Naive B cell (primary cell): ENCODE measurements around the gene BIVM. TPM values are rescaled to one million over a fixed set of nuclear protein-coding genes. Genes with fewer than 3 reads are reported as not detected.

Experiments used
- ATAC-seq, 2 donors: fragments of 150-1000 bp; cut with Tn5 transposase; 2 replicates each; pipeline ENCODE4 v1.10.0; 2021; ENCODE audit warnings: low read depth in 2 of 2, mild to moderate bottlenecking in 2 of 2, moderate library complexity in 2 of 2
- DNase-seq: peaks from one replicate; pipeline ENCODE4 v3.0.0; 2022
- H3K27ac Mint-ChIP-seq, 6 donors: one replicate each; pipeline ENCODE4 v1.8.0; 2020 to 2022; ENCODE audit warnings: mild to moderate bottlenecking in 6 of 6, mixed read lengths in 6 of 6, moderate library complexity in 5 of 6, inconsistent platforms in 2 of 6
- H3K27me3 Mint-ChIP-seq, 3 donors: one replicate each; pipeline ENCODE4 v1.8.0; 2021 to 2022; ENCODE audit warnings: mixed read lengths in 3 of 3, mild to moderate bottlenecking in 1 of 3
- H3K36me3 Mint-ChIP-seq, 2 donors: one replicate each; pipeline ENCODE4 v1.8.0; 2020 to 2022; ENCODE audit warnings: mixed read lengths in 2 of 2, inconsistent platforms in 1 of 2, mild to moderate bottlenecking in 1 of 2
- H3K4me1 Mint-ChIP-seq, 3 donors: one replicate each; pipeline ENCODE4 v1.8.0; 2020 to 2022; ENCODE audit warnings: mixed read lengths in 3 of 3, inconsistent platforms in 1 of 3, mild to moderate bottlenecking in 1 of 3, moderate library complexity in 1 of 3
- H3K4me3 Mint-ChIP-seq, 8 donors: one replicate each; pipeline ENCODE4 v1.8.0; 2020 to 2022; ENCODE audit warnings: mild to moderate bottlenecking in 8 of 8, mixed read lengths in 8 of 8, moderate library complexity in 8 of 8, inconsistent platforms in 2 of 8
- H3K9me3 Mint-ChIP-seq, 7 donors: one replicate each; pipeline ENCODE4 v1.8.0; 2020 to 2022; ENCODE audit warnings: mixed read lengths in 7 of 7, mild to moderate bottlenecking in 5 of 7, inconsistent platforms in 2 of 7, moderate library complexity in 1 of 7
- polyA plus RNA-seq, 6 donors: library from polyadenylated mRNA; unstranded; fragments of 300-500 nt; fragmentation: Illumina TruSeq; gene quantifications; one replicate each; pipeline ENCODE4 v1.2.3, GENCODE V29; 2021; ENCODE audit warnings: low read depth in 6 of 6

Gene BIVM
- polyA plus RNA-seq, 6 donors from 2014 or later: 2.2 to 7.5 (median 3.4) TPM

DNA sequence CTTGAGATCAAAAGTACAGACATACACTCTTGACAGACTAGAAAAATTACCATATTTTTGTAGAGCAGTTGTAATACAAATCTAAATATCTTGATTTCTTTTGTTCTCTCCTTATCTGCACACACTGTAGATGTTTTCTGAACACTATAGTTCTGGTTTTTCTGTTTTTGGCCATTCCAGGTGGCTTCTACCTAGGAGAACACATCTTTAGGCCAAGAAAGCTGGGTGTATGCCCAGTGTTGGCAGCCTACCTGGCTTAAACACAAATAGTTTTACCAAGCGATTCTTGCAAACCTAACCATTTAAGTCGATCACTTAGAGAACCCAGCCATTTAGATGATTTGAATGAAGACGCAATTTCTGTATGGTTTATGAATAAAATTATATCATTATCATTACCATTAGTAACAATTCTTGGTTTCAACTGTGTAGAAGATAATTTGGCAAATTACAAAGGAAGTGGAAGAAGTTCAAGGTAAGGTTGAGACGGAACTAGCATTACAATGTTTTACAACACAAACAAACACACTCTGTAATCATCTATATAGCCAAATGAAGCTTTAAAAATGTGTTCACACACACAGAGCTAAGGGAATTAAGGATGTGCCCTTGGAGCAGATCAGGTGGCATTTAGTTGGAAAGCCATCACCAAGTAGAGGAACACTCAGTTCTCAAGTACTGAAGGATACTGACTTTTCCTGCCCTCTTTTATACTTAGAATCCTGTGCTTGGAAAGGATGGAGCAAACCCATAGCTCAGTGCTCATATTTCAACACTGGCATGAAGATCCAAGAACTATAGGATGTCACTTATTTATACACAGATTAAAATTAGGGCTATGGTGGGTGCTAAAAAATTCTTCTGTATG, 83.1 kb downstream of the BIVM start:
- Mint-ChIP-seq H3K9me3 (no peaks in the 10 kb centered on the region), H3K27me3 (no peaks in the 10 kb centered on the region), H3K4me3 (no peak overlapping the region), H3K27ac (no peak overlapping the region), H3K4me1 (peaks cover 0 to 6% (median 0%) of the 10 kb centered on the region in 3 donors), H3K36me3 (peaks cover 0 to 5% of the 10 kb centered on the region in 2 donors)
- DNase-seq: no peak
- no peak for ATAC-seq

Other genes starting within 250 kb of the BIVM start
- gene TPP2, start 202.1 kb upstream of the BIVM start, polyA plus RNA-seq: 10 to 100 TPM; 11.8 to 29.0 (median 27.1) TPM
- gene METTL21C, start 104.1 kb upstream of the BIVM start, polyA plus RNA-seq: not detected
- gene TEX30, start 25.3 kb upstream of the BIVM start, polyA plus RNA-seq: 10 to 100 TPM; 14.6 to 31.8 (median 20.2) TPM
- not detected for gene POGLUT2, start 143 bp upstream of the BIVM start, polyA plus RNA-seq
- 10 to 100 TPM; 14.3 to 37.4 (median 29.6) TPM for gene ERCC5, start 46.9 kb downstream of the BIVM start, polyA plus RNA-seq